ENCODE data around the gene MICA.
"Not testable (repeated sequence)": the region's sequence is repeated elsewhere in the genome, so short reads cannot be mapped to it uniquely, and the experiment has no call there.

MICA gene

DNA sequence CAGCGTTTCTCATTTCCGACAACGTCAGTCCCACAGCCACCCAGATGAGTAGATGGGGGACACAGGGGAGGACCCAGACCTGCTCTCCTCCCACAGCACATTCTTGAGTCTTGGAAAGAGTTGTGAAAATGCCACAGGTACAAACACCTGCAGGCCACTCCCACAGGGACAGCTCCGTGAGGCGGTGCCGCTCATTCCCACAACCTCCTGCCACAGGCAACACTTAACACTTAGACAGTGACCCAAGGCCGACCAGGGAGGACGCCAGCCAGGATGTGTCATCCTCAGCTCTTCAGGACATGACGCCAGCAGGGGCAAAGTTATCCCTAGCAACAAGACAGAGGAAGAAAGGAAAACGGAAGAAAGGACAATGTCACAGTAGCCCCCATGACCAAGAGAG is 23.5 kb upstream of the MICA start:
- intact Hi-C loops (cut with DNase I) = no loop called here
- DNase-seq = no peak

DNA sequence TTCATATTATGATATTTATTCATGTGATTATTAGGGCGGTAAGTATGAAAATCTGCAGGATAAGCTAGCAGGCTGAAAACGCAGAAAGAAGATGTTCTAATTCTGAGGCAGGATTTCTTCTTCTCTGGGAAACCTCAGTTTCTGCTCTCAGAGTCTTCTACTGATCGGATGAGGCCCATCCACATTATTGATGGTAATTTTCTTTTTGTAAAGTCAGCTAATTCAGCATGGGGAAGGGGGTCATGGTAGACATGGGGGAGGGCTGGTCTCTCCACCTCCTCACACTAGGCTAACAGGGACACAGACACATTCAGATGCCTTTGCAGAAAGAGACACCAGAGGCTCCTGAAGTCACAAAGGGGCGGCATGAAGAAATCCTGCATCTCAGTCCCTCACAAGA is 21.7 kb upstream of the MICA start:
- no peak for DNase-seq
- intact Hi-C loops (cut with DNase I) = no loop called here

DNA sequence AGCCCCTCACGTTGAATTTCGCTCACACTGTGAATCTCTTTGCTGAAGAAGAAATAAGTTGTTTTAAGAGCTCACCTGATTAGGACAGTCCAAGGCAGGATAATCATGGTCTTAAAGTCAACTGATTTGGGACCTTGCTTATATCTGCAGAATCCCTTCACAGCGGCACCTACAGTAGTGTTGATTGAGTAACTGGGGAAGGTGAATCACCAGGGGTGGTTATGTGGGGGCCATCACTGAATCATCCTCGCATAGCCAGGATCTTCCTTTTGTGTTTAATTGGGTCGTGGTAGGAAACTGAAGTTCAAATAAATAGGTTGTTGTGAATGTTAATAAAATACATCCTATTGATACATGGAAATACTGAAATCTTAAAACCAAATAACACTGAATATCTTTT is 20.2 kb upstream of the MICA start:
- no peak for DNase-seq
- intact Hi-C loops (cut with DNase I) = no loop called here

DNA sequence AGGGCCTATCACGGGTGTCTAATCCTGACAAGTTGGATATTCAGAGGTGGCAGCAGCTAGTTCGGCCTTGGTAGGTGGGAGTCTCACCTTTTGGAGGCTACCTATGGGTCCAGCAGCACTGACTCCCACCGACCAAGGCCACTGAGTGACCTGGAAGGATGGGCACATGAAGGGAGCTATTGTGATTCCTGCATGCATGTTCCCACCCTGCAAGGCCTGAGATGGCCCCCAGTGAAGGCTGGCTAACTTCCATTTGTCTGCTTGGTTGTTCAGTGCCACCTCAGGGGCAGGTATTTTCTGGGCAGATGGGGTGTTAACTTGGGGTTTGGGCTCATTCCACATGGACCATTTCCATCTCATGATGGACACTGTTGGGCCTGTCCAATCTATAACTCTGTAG is 18.4 kb upstream of the MICA start:
- peak in 1 of 10 donors; percentile 57 for DNase-seq
- intact Hi-C loops (cut with DNase I) = no loop called here

DNA sequence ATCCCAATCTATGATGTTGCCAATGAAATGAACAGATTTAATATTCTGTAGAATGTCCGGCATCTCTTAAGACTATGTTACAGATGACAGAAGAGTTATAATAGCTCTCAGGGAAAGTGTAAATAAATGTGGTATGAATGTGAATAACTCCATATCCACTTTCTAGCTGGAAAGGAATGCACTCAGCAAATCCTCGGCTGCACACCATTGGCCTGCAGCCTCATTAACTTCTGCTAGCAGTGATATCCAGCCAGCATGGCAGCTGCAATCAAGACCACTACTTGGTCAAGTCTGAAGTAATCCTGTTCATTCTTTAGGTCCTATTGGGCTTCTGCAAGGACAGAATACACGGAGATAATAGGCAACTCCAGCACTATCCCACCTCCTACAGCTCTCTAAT is 17.3 kb upstream of the MICA start:
- intact Hi-C loops (cut with DNase I) = no loop called here
- DNase-seq = no peak

DNA sequence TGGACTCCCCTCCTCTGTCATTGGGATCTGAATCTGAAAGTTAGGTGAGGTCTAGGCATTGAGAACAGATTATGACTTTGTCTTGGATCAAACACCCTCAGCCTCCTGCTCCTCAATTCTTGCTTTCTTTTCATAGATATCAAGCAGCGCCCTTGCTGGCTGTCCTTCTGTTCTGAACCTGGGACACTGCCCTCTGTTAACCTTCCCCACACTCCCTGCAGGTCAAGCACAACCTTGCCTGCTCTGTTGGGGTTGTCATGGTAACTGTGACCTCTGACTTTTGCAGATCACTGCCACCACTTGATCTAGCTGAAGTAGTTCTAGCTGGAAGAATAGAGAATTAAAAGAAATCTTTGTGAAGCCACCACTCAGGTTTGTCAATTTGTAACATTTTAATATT is 16.4 kb upstream of the MICA start:
- intact Hi-C loops (cut with DNase I) = no loop called here
- no peak for DNase-seq

DNA sequence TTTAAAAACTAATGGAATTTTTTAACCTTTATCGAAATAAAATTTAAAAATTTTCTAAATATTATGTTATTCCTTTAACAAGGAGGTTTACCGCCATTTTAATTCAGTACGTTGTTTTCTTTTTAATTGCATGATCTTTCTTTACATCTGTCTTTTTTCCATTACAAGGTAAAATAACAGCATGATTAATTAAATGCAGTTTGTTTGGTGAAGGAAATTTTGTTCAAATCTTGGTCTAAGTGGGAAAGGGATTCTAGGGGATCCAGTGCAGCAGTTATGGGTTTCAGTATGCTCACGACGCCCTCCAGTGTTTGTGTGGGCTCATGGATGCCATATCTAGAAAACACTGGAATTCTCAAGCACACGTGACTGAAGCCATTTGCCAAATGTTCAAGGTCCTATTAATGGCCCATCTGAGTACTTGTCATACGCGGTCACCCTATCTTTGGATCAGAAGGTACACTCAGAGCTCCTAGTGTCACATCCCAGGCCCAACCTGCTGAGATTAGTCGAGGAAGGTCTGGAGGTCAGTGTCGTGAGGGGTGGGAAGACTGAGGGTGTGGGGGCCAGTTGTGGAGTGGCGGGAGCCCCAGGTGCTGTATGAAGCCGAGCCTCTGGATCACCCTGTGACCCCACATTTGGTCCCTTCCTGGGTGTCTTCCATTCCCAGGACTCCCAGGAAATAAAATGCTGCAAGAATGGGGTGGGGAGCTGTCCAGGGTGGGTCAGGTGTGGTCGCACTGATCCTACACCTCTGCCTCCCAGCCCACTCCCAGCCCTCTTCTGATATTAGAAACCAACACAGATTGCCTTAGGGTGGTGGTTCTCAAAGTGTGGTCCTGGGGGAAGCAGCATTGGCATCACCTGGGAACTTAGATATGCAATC is 14.2 kb upstream of the MICA start:
- DNase-seq; intact Hi-C loops (cut with DNase I): not testable (repeated sequence)

DNA sequence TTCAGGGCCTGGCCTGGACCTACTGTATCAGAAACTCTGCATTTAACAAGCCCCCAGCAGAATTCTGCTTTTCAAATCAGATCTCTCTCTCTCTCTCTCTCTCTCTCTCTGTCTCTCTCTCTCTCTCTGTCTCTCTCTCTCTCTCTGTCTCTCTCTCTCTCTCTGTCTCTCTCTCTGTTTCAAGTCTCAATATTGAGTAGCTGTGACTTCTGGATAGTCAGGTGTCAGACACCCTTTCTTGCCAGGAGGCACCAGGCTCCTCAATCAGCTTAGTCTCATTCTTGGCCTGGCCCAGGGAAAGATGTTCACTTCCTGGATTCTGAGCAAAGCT is 13.6 kb upstream of the MICA start:
- intact Hi-C loops (cut with DNase I) = loop anchor here (10.0 kb wide), 1 partner anchor 105 kb away; the partner anchor contains the start of gene MICB
- not testable (repeated sequence) for DNase-seq

DNA sequence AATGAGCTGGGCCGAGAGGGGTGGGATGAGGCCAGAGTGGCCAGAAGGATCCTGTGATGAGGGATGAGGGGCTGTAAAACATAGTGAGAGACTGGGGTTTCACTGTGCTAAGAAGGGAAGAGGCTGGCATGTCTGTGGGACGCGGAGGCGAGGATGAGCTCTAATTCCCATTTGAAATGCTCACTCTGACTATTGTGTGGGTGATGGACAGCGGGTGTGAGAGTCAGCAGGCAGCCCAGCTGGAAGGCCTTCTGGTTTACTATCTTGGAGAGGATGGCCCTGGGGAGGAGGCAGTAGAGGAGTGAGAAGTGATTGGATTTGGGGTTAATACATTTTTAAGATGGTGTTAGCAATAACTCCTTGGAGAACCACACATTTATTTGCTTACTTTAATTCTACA is 9.5 kb upstream of the MICA start:
- intact Hi-C loops (cut with DNase I) = loop anchor here (10.0 kb wide), 1 partner anchor 101 kb away; the partner anchor contains the start of gene MICB
- DNase-seq = peak in 3 of 10 donors; percentile 17 to 84 (median 82)

DNA sequence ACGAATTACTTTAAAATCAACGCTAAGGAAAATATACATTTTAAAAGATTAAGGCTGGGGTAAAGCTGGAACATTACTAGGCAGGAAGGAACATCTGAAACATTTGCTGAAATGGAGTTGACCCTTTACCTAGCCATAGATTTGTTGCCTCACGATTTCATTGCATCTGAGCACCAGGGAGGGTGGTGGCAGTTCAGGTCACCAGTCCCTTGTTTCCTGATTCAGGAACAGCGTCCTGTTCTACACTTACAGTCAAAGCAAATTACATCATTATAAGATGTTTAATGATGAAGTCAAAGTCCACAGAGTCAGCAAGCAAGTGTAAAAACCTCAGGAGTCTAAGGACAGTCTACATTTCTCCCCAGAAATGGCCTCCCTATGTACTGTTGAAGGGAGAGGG is 9.0 kb upstream of the MICA start:
- intact Hi-C loops (cut with DNase I) = loop anchor here (10.0 kb wide), 1 partner anchor 100 kb away; the partner anchor contains the start of gene MICB
- no peak for DNase-seq

DNA sequence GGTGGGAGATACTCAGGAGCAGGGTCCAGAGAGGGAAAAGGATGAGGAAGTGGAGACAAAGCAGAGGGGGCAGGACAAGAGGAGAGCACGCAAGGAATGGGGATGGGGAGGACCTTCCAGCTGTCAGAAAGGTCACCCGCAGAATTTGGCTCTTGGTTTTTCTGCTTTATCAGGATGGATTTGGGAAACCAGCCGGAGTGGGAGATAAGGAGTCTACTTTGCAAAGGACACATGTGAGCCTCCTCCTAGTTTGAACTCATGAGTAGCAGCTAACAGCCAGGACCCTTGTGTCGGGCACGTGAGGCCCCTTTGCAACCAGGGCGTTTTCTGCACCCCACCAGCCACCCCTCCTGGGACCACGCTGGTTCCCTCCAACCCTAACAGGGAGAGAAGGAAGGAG is 7.6 kb upstream of the MICA start:
- DNase-seq = no peak
- intact Hi-C loops (cut with DNase I) = loop anchor here (10.0 kb wide), 1 partner anchor 99 kb away; the partner anchor contains the start of gene MICB

DNA sequence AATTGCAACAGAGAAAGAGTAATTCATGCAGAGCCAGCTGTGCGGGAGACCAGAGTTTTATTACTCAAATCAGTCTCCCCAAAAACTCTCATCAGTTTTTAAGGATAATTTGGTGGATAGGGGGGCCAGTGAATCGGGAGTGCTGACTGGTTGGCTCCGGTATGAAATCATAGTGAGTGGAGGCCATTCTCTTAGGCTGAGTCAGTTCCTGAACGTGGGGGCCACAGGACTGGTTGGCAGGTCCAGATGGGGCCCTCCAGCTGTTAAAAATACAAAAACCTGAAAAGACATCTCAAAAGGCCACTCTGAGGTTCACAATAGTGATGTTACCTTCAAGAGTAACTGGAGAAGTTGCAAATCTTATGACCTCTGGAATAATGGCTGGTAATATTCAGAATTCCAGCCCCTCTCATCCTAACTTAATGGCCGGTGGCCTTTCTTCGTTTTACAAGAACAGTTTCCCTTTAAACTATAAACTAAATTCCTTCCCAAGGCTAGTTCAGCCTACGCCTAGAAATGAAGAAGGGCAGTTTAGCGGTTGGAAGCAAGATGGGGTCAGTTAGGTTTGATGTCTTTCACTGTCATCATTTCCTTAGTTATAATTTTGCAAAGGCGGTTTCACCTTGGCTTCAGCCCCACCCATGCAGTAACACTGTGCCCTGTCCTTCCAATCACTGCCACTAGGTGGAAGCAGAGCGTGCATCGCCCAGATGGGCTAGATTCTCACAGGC is 6.8 kb upstream of the MICA start:
- intact Hi-C loops (cut with DNase I) = loop anchor here (1.0 to 10.0 kb wide), 2 partner anchors 45 to 98 kb away; partner anchors contain the start of gene MICB
- peak; percentile 58 to 96 (median 83) for DNase-seq

DNA sequence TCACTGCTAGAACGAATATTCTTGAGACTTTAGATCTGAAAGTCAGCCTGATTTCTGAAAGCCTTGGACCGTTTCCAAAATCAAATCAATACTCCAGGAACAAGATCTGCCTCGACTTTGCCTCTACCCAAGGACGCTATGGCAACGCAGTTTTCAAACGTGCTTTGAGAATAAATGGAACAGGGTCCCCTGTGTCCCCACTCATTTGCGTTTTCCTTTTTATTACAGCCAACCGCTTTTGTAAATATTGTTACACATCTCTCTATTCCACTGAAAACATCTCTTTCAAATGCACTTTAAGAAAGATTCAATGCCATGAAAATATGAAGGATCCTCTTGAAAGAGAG is 6.3 kb upstream of the MICA start:
- intact Hi-C loops (cut with DNase I) = loop anchor here (1.0 to 10.0 kb wide), 2 partner anchors 44 to 98 kb away; partner anchors contain the start of gene MICB

DNA sequence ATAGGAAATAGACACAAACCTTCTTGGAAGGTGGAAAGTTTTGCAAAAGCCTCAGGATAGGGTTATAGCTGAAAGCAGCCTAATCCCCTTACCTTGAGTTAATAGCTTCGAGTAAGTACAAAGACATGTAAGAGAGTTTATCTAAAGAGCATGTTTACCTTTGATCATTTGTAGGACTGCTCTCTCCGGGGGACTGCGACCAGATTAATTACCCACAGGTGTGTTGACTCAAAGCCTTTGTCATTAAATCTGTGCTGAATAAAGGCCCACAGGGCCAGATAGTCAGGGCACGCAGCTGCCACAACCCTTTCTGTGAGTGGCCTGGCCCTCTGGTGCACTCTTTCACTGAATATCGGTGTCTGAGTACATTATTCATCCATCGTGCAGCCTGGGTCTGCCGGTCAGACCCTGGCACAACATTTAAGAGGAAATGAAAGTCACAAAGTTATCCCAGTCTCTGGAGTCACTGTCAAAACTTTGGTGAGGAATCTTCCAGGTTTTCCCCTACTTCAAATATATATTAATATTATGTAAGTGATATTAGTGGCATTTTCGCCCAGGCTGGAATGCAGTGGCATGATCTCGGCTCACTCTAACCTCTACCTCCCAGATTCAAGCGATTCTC is 5.4 kb upstream of the MICA start:
- intact Hi-C loops (cut with DNase I) = loop anchor here (1.0 to 10.0 kb wide), 2 partner anchors 43 to 97 kb away; partner anchors contain the start of gene MICB
- no peak for DNase-seq

More for the DNA sequence above, 6.3 kb upstream of the MICA start:
- DNase-seq = not testable (repeated sequence)

DNA sequence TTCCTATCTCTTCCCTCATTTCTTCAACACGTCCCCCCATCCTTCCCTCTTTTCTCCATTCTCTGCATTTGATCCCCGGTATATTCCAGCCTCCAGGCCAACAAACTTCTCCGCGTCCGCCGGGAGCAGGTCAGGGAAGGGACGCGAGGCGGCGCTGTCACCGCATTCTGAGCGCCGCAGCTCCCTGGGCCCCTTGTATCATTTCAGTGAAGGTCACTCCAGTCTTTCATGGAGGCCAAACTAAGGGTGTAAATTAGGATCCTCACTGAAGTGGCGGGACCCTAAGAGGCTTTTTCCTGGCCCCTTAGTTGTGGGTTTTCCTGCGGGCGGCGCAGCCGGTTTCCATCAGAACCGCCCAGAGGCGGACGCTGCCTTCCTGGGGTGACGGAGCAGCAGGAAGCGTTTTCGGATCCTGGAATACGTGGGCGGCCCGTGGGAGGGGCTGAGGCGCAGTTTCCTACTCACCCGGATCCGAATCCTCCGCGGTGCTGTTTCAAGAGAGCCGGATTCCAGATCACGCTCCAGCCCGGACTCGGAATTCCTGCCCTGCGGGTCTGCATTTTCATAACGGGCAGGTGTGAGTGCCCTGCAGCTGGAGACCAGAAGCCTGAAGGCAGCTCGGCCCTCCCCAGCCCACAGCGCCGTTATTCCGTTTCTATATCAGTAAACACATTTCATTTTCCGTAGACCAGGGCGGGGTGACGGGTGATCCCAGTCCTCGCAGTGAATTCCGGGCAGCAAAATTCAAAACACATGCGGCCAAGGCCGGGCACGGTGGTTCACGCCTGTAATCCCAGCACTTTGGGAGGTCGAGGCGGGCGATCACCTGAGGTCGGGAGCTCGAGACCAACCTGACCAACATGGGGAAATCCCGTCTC is 3.6 kb upstream of the MICA start:
- intact Hi-C loops (cut with DNase I) = loop anchor here (10.0 kb wide), 1 partner anchor 95 kb away; the partner anchor contains the start of gene MICB
- DNase-seq = peak; percentile 57 to 96 (median 78)

DNA sequence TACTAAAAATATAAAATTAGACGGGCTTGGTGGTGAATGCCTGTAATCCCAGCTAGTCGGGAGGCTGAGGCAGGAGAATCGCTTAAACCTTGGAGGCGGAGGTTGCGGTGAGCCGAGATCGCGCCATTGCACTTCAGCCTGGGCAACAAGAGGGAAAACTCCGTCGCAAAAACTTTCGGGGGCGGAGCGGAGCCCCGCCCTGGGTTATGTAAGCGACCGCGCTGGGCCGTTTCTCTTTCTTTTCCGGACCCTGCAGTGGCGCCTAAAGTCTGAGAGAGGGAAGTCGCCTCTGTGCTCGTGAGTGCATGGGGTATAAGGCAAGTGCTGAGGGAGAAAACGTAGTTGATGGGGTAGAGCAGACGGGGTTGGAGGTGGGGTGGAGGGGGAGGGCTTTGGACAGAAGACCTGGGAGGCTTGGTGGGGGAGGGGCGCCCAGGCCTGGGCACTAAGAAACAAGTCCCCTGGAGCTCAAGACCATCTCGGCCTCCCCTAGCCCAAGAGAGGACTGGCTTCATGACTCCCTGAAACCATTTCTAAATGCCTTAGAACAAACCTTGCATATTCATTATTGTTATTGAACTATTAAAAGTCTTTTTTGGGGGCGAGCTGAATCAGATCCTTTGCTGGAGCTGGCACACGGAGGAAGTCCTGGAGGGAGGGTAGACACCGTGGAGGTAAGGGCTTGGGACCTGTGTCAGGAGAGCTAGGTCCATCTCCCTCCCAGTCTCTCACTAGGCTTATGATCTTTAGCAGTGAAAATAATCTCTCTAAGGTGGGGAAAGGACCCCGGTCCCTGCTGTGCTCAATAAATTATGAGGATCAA is 2.7 kb upstream of the MICA start:
- intact Hi-C loops (cut with DNase I) = no loop called here

DNA sequence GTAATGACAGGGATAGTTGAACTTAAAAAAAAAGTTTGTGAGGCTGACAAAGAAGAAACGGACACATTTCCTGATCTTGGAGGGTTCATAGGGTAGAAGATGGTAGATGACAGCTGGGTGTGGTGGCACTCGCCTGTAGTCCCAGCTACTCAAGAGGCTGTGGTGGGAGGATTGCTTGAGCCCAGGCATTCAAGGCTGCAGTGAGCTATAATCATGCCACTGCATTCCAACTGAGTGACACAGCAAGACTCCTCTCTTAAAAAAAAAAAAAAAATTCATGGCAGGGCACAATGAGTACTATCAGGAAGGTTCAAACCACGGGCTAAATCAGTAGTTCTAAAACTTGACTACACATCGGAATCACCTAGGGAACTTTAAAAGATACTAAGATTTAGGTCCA is 2.0 kb upstream of the MICA start:
- no peak for DNase-seq
- intact Hi-C loops (cut with DNase I) = no loop called here

More for the DNA sequence above, 2.7 kb upstream of the MICA start:
- DNase-seq = peak in 8 of 10 donors; percentile 19 to 79 (median 32)

DNA sequence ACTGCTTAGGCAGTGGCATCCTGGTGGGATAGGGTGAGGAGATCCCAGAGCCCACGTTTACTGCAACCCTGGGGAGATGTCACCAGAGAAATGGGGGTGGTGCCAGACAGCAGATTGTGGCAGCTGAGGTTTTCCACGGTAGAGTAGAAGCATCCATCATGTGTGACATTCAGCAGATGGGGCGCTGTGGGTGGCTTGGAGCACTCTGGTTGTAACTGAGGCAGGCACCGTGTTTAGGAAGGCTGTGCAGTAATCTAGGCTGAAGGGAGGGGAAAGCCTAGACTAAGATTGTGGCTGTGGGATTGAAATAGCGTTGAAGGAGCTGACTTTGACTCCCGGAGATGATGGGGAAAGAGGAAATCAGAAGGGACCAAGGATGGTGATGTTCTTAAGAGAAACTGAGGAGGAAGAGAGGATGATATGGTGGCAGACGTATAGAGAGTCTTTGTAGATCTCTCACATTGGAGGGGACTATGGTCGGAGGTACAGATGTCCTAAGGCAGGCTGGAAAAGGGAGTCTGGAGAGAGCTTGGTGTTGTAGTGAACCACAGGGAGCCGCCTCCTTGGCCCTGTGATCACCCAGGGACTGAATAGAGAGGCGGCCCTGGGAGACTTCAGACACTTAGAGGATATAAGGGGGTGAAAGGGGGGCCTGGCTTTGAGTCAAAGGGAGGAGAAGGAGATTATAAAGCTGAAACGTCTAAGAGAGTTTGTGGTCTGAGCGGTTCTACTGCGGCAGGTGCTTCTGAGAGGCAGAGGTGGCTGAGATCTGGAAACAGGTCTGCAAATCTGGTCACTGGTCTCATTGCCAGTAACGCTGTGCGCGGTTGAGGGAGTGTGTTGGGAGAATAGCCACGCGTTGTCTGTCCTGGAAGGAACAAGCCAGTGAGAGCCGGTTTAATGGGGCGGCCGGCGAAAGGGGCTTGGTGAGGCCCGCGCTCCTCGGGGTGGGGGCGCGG is 792 bp upstream of the MICA start:
- peak in 3 of 10 donors; percentile 19 to 88 (median 28) for DNase-seq
- intact Hi-C loops (cut with DNase I) = no loop called here
